K562 (cell line): Measurements from ENCODE around the gene MORC4. TPM values are rescaled to one million over a fixed set of nuclear protein-coding genes. Genes with fewer than 3 reads are reported as not detected.

Experiments
- ATAC-seq: fragments of 200-7000 bp; cut with Tn5 transposase; 3 replicates; pipeline ENCODE4 v1.9.1; 2020; ENCODE audit warnings: moderate library complexity
- BruUV-seq: library from RNA; stranded (reverse); fragments of 400-500 nt; replicated peaks from 2 replicates; lab custom pipeline; 2021; lab: Mats Ljungman, UMichigan
- CTCF ChIA-PET: fragments of 300-600 bp; formaldehyde crosslinking; extraction: SDS; loops from one replicate; lab custom pipeline; 2021; ENCODE audit warnings: low intra/inter-chr PET ratio; lab: Yijun Ruan, JAX
- POLR2A ChIA-PET: fragments of 300-600, 350-650 bp; sonication (Branson Sonifier 250); formaldehyde crosslinking; extraction: SDS; loops from one replicate; lab custom pipeline; 2021; ENCODE audit warnings: antibody characterized with exemption, inconsistent platforms; lab: Yijun Ruan, JAX
- DNase-seq, 4 experiments: peaks; one replicate each; pipeline versions ENCODE4 v3.0.0 to v3.0.0-alpha.2; 2011 to 2018; ENCODE audit warnings: low spot score in 3 of 4, mixed read lengths in 3 of 4; ENCODE audit errors: extremely low read depth in 1 of 4
- FAIRE-seq: peaks from 2 replicates; lab custom pipeline; 2011; peaks lifted over from hg19 to GRCh38; lab: Jason Lieb, UNC
- H2AFZ ChIP-seq: 2 replicates; pipeline ENCODE4 v1.6.0; 2011; ENCODE audit warnings: low read depth, low read length, control low read depth, inconsistent platforms
- H3K27ac ChIP-seq: fragments of 200-600 bp; 3 replicates; pipeline ENCODE4 v1.8.0; 2011; ENCODE audit warnings: low read depth, mild to moderate bottlenecking, control low read depth, inconsistent platforms, low read length, moderate library complexity, mixed read lengths; ENCODE audit errors: extremely low read depth
- H3K27me3 ChIP-seq, 2 experiments: fragments of 300-600 bp in 1 of 2; 2 replicates in 1 of 2; 3 replicates in 1 of 2; pipeline versions ENCODE4 v1.6.0 to v1.8.0; 2011; ENCODE audit warnings: inconsistent platforms in 2 of 2, low read length in 2 of 2, mild to moderate bottlenecking in 1 of 2, mixed read lengths in 1 of 2, moderate library complexity in 1 of 2; ENCODE audit not compliant: control insufficient read depth in 2 of 2, insufficient read depth in 2 of 2
- H3K36me3 ChIP-seq: fragments of 300-600 bp; 3 replicates; pipeline ENCODE4 v1.8.0; 2011; ENCODE audit warnings: mild to moderate bottlenecking, low read length, inconsistent platforms; ENCODE audit not compliant: control insufficient read depth, insufficient read depth
- H3K4me1 ChIP-seq, 2 experiments: fragments of 200-600 bp in 1 of 2; replicated peaks in 1 of 2; 2 replicates in 1 of 2; 3 replicates in 1 of 2; pipeline versions ENCODE4 v1.5.1 to v1.8.0; 2011; ENCODE audit warnings: inconsistent platforms in 2 of 2, low read length in 2 of 2, mild to moderate bottlenecking in 1 of 2, mixed read lengths in 1 of 2, moderate library complexity in 1 of 2; ENCODE audit not compliant: control insufficient read depth in 2 of 2, insufficient read depth in 2 of 2
- H3K4me2 ChIP-seq: 2 replicates; pipeline ENCODE4 v1.6.1; 2011; ENCODE audit warnings: low read length, control low read depth, inconsistent platforms, mixed read lengths; ENCODE audit not compliant: insufficient read depth
- H3K4me3 ChIP-seq: fragments of 200-600 bp; sonication (generic), shearing (Covaris generic); 2 replicates; pipeline ENCODE4 v1.5.1; 2016; ENCODE audit warnings: control low read depth, inconsistent platforms
- H3K79me2 ChIP-seq: fragments of 200-600 bp; 3 replicates; pipeline ENCODE4 v1.8.0; 2011; ENCODE audit warnings: low read length, inconsistent platforms; ENCODE audit not compliant: control insufficient read depth, insufficient read depth
- H3K9ac ChIP-seq, 2 experiments: 2 replicates each; pipeline versions ENCODE4 v1.6.0 to v1.6.1; 2011; ENCODE audit warnings: low read depth in 2 of 2, low read length in 2 of 2, control low read depth in 1 of 2, inconsistent platforms in 1 of 2, mild to moderate bottlenecking in 1 of 2, mixed read lengths in 1 of 2; ENCODE audit not compliant: insufficient read depth in 1 of 2
- H3K9me1 ChIP-seq: one replicate; pipeline ENCODE4 v1.6.0; 2011; ENCODE audit warnings: inconsistent platforms, mild to moderate bottlenecking, low read length, moderate library complexity; ENCODE audit not compliant: control insufficient read depth, insufficient read depth
- H3K9me3 ChIP-seq: replicated peaks from 2 replicates; pipeline ENCODE4 v1.5.1; 2011; ENCODE audit warnings: low read depth, low read length, inconsistent platforms; ENCODE audit not compliant: control insufficient read depth, insufficient read depth
- H4K20me1 ChIP-seq: replicated peaks from 2 replicates; pipeline ENCODE4 v1.6.1; 2011; ENCODE audit warnings: low read length, inconsistent platforms, mixed read lengths; ENCODE audit not compliant: control insufficient read depth, insufficient read depth
- CTCF ChIP-seq, 3 experiments: IDR thresholded peaks in 2 of 3; conservative IDR thresholded peaks in 1 of 3; 2 replicates each; pipeline ENCODE4 v1.5.1; 2011 to 2012; ENCODE audit warnings: low read length in 3 of 3, mild to moderate bottlenecking in 3 of 3, control low read depth in 2 of 3, improper control_type of control experiment in 1 of 3, inconsistent platforms in 1 of 3, low read depth in 1 of 3, mixed read lengths in 1 of 3, moderate library complexity in 1 of 3; ENCODE audit not compliant: insufficient read depth in 2 of 3
- E2F4 ChIP-seq: sonication (generic); formaldehyde crosslinking; IDR thresholded peaks from 2 replicates; pipeline ENCODE4 v1.8.0; 2022; ENCODE audit warnings: mild to moderate bottlenecking, low read depth, missing genetic modification reagents
- ESRRA ChIP-seq: fragments of 450-650 bp; IDR thresholded peaks from 2 replicates; pipeline ENCODE4 v1.6.1; 2014; ENCODE audit warnings: low read depth, mild to moderate bottlenecking, moderate library complexity, borderline replicate concordance
- FOXO4 ChIP-seq: fragments of 450-650 bp; formaldehyde crosslinking; IDR thresholded peaks from 2 replicates; pipeline ENCODE4 v1.4.0; 2020; ENCODE audit warnings: mild to moderate bottlenecking, moderate library complexity
- MECOM ChIP-seq: fragments of 250-450 bp; sonication (Bioruptor Pico); IDR thresholded peaks from 2 replicates; pipeline ENCODE4 v1.8.0; 2022; ENCODE audit warnings: inconsistent platforms
- NFATC3 ChIP-seq: fragments of 450-650 bp; IDR thresholded peaks from 2 replicates; pipeline ENCODE4 v1.6.1; 2017; ENCODE audit warnings: mild to moderate bottlenecking
- NR2F6 ChIP-seq: fragments of 450-650 bp; formaldehyde crosslinking; IDR thresholded peaks from 2 replicates; pipeline ENCODE4 v1.4.0; 2020; ENCODE audit warnings: mild to moderate bottlenecking
- POLR2AphosphoS5 ChIP-seq: IDR thresholded peaks from 2 replicates; pipeline ENCODE4 v1.6.1; 2011; ENCODE audit warnings: mild to moderate bottlenecking, low read depth, low read length, moderate library complexity; ENCODE audit not compliant: control insufficient read depth, insufficient read depth
- RBM22 ChIP-seq: fragments of 200-400 bp; formaldehyde crosslinking; IDR thresholded peaks from 2 replicates; pipeline ENCODE4 v1.6.1; 2018; ENCODE audit warnings: low read length, low read depth; ENCODE audit not compliant: poor library complexity, severe bottlenecking
- SMARCC2 ChIP-seq: fragments of 450-650 bp; IDR thresholded peaks from 2 replicates; pipeline ENCODE4 v1.6.1; 2017; ENCODE audit warnings: antibody characterized with exemption, moderate library complexity, mild to moderate bottlenecking, low read depth
- STAT5A ChIP-seq: IDR thresholded peaks from 2 replicates; pipeline ENCODE4 v1.6.1; 2012; ENCODE audit warnings: low read length, inconsistent platforms, borderline replicate concordance
- WHSC1 ChIP-seq: IDR thresholded peaks from one replicate; pipeline ENCODE4 v1.6.1; 2012; ENCODE audit warnings: low read length, control low read depth, inconsistent platforms
- ZNF174 ChIP-seq: fragments of 250-450 bp; sonication (Bioruptor Pico); IDR thresholded peaks from 2 replicates; pipeline ENCODE4 v1.4.0; 2020; ENCODE audit warnings: mild to moderate bottlenecking
- ZNF224 ChIP-seq: sonication (generic); formaldehyde crosslinking; IDR thresholded peaks from 2 replicates; pipeline ENCODE4 v1.8.0; 2022; ENCODE audit warnings: mild to moderate bottlenecking, missing genetic modification reagents
- ZNF436 ChIP-seq: fragments of 250-450, 450-650 bp; sonication (Bioruptor Pico); formaldehyde crosslinking; IDR thresholded peaks from 2 replicates; pipeline ENCODE4 v1.7.0; 2020; ENCODE audit warnings: mild to moderate bottlenecking
- WGBS: fragments of 100-300 bp; shearing (Covaris generic); methylation state at CpG from one replicate; pipeline ENCODE4 v1.1.6; 2016; ENCODE audit warnings: low coverage, mixed read lengths; ENCODE audit not compliant: insufficient coverage; ENCODE audit errors: missing lambda C conversion rate; 5-methylcytosine and 5-hydroxymethylcytosine counted together
- in situ Hi-C: fragments of 300-500 bp; cut with MboI; formaldehyde crosslinking; loops from 4 replicates; pipeline ENCODE4 v1.15.0; 2018; ENCODE audit warnings: inconsistent platforms, mixed read lengths
- intact Hi-C: fragments of 100-400 bp; cut with micrococcal nuclease; formaldehyde crosslinking; loops from 2 replicates; pipeline ENCODE4 v1.14.2; 2022
- polyA plus RNA-seq, 8 experiments: library from polyadenylated mRNA; depleted of rRNA in 4 of 8; stranded (reverse) in 5 of 8; unstranded in 3 of 8; fragments of >200 nt; fragmentation: Nextera tagmentation in 2 of 8; fragmentation: Illumina TruSeq in 1 of 8; extraction: Ambion mirVana in 2 of 8; extraction: Trizol in 1 of 8; gene quantifications; 2 replicates each; pipeline versions ENCODE4 v1.2.1 to v1.2.3, GENCODE V29; 2011 to 2014; ENCODE audit warnings: inconsistent platforms in 1 of 8, missing spikeins in 1 of 8
- total RNA-seq, 7 experiments: library from RNA; depleted of rRNA in 6 of 7; stranded (reverse); fragments of >200 nt in 6 of 7; fragmentation: Illumina TruSeq in 2 of 7; extraction: Trizol in 2 of 7; gene quantifications; 2 replicates each; pipeline versions ENCODE4 v1.2.1 to v1.2.3, GENCODE V29; 2011 to 2021; ENCODE audit warnings: low replicate concordance in 1 of 7

The MORC4 gene
- total and polyA plus RNA-seq, 9 of the 15 experiments (the other 6 are each of a cell fraction or from before 2014, with no cell fraction given) = 0.04 to 0.53 (median 0.18) TPM

- peak; percentile 53 to 78 (median 62) for TF ChIP-seq CTCF (IDR thresholded peaks at IDR 0.05 in 2 of 3, conservative IDR thresholded peaks at IDR 0.05 in 1 of 3; ENCODE audit: insufficient read depth in 2 of 3, low read depth in 1 of 3, low read length in 3 of 3)
These were observed 25.5 kb upstream of the MORC4 start (continued) for GRCh38 chrX:107025545-107025944.

GRCh38 chrX:107014936-107015335 lies 14.9 kb upstream of the MORC4 start:
- CTCF ChIA-PET = no interaction called here
- no peak overlapping the region for H3K4me3 ChIP-seq
- WGBS = 0% methylated on average over 1 of the region's 1 CpG
- H2AFZ ChIP-seq = no peak overlapping the region
- H3K27me3 ChIP-seq = no peaks in the 10 kb centered on the region; a peak in 1 of 5 replicates
- no peaks in the 10 kb centered on the region for H3K36me3 ChIP-seq
- DNase-seq = no peak
- FAIRE-seq = no peak
- POLR2A ChIA-PET = no interaction called here
- H3K9me3 ChIP-seq = no peaks in the 10 kb centered on the region
- TF ChIP-seq ZNF436 = no peak
- TF ChIP-seq FOXO4 (CRISPR knock-in tag) = no peak
- TF ChIP-seq E2F4 = no peak
- no peak for TF ChIP-seq NFATC3
- TF ChIP-seq MECOM = no peak
- no peak for TF ChIP-seq ZNF224 (CRISPR knock-in tag)
- no peak for TF ChIP-seq ZNF174 (CRISPR knock-in tag)
- TF ChIP-seq STAT5A = no peak
- no peak for TF ChIP-seq SMARCC2
- no peak for TF ChIP-seq NR2F6
- TF ChIP-seq RBM22 = no peak
- TF ChIP-seq POLR2AphosphoS5 = no peak
- no peak for TF ChIP-seq ESRRA
- TF ChIP-seq WHSC1 = no peak
- TF ChIP-seq, all 486 proteins: peak for 0
- Histone ChIP-seq H3K4me2 (no peak overlapping the region), H3K9ac (no peak overlapping the region), H3K9me1 (no peaks in the 10 kb centered on the region), H3K27ac (no peak overlapping the region), H3K4me1 (no peaks in the 10 kb centered on the region), H3K79me2 (no peaks in the 10 kb centered on the region), H4K20me1 (no peaks in the 10 kb centered on the region)
- intact Hi-C loops = no loop called here
- BruUV-seq = no TSS peak
- in situ Hi-C loops = no loop called here
- ATAC-seq = no peak
